Ammon's horn (tissue), 1 donor: ENCODE measurements around the gene COA6.

Experiments used
- DNase-seq: peaks from one replicate; pipeline ENCODE4 v3.0.0-alpha.2; 2016; ENCODE audit warnings: low spot score

Gene COA6

GRCh38 chr1:234412830-234413229 is 39.6 kb downstream of the COA6 start:
- DNase-seq = no peak

DNA sequence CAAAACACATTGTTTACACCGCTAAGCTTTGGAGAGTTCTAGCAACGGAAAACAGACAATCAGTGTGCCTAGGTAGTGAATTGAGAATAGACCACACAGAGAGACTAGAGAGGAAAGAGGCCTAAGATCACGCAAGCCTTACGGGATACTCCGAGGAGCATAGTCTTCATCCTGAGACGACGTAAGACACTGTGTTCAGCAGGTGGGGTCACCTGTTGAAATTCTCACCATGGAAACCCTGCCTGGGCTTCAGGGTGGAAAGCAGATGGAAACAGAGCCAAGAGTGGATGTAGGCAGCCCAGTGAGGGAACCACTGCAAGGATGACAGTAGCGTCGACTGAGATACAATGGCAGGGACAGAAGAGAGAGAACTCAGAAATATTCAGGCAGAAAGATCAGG is 40.2 kb downstream of the COA6 start:
- no peak for DNase-seq

GRCh38 chr1:234413990-234414389 is 40.7 kb downstream of the COA6 start:
- no peak for DNase-seq

DNA sequence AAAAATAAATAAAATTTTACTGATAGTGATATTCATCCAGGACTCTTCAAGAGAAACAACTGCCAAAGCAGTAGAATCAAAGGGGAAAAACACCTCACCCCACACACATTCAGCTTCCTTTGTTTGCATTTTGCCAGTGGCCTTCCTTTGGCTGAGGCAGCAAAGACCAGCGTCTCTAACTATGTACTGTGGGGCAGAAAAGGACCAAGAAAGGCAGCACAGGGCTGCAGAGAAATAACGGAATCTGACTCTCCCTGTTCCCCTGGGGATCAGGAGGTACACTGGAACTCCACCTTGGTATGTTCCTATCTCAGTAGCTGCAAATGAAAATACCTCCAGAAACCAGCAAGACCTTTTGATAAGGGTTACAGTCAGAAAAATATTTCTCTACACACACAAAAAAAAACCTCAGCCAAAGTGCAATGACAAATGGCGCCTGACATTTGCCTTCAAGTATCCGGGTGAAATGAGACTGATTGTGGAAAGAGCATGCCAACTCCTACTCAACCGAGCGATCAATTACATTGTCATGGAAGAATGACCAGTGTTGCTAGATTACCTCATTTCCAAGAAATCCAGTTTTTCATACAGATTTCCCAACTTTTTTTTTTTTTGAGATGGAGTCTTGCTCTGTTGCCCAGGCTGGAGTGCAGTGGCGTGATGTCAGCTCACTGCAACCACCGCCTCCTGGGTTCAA is 54.8 kb downstream of the COA6 start:
- no peak for DNase-seq

DNA sequence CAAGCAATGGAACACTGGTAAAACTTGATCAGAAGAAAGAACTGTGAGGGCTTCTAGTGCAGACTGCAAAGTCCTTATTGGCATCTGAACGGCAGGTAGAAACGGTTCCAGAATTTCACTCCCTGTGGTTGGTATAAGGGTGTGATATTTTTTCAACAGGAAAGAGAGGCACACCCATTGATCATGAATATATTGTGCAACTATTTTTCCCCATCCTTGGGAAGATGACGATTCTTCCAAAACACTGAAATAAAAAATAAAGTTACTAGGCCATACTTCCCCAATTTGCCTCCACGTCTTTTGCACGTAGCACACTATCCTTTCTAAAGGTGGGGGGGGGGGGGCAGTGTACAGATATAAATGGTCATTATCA is 56.2 kb downstream of the COA6 start:
- DNase-seq = no peak

- no peak for DNase-seq
Observed at GRCh38 chr1:234430691-234431090, 57.4 kb downstream of the COA6 start.

DNA sequence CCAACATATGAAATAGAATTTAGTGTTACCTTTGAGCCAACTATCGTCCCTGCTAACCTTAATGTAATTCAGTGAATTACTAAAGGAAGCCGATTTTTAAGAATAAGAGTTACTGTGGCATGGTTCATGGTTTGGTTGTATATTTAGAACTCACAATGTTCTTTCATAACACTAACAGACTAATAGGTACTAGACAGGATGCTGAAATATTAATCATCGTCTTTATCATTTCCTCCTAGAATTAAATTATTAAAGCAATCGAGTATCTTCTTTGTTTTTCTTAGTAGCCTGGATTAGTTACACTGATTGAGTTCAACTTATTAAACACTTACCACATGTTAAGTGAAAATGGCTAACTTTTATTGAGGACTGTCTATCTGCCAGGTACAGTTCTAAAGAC is 58.0 kb downstream of the COA6 start:
- no peak for DNase-seq

DNA sequence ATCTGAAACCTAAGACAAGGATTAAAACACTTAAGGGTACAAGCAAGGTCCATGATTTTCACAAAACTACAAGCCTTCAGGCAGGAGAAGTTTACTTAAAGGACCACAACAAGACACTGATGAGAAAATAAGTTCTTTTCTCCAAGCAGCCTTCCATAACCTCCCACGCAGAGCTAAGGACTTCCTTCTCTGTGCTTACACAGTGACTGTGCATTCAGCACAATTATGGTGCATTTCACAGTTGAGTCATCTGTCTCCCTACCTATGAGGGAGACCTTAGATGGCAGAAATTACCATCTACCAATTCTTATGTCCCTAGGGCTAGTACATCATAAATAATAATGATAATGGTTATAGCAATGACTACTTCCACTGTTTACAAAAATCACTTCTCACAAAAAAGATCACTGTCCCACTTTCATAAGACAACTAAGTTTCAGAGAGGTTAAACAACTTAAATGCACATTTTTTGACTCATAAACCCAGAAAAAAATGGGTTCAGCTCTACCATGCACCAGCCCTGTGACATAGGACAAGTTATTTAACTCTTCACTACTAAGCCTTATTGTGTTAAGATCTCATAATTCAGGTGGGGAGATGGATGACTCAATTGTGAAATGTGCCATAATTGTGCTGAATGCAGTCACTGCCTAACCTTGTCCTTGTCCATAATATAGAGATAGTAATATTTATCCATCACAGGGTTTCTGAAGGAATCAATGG is 60.5 kb downstream of the COA6 start:
- DNase-seq = no peak
